H1 (cell line): ENCODE data around the gene DUSP2. TPM values are rescaled to one million over a fixed set of nuclear protein-coding genes. Genes with fewer than 3 reads are reported as not detected.

Experiments used
- ATF3 ChIP-seq: IDR thresholded peaks from 2 replicates; pipeline ENCODE4 v1.6.1; 2011; ENCODE audit warnings: low read depth, mild to moderate bottlenecking, low read length; ENCODE audit not compliant: insufficient read depth
- CHD7 ChIP-seq: fragments of 300-600 bp; sonication (generic); IDR thresholded peaks from 2 replicates; pipeline ENCODE4 v1.7.1; 2012; ENCODE audit warnings: low read length, moderate library complexity, mild to moderate bottlenecking, inconsistent platforms; ENCODE audit not compliant: insufficient replicate concordance
- EZH2 ChIP-seq: fragments of 200-600 bp; sonication (generic); IDR thresholded peaks from 2 replicates; pipeline ENCODE4 v1.7.1; 2012; ENCODE audit warnings: low read depth, mild to moderate bottlenecking, moderate library complexity, low read length, inconsistent platforms; ENCODE audit not compliant: severe bottlenecking
- GTF2F1 ChIP-seq: IDR thresholded peaks from 2 replicates; pipeline ENCODE4 v1.6.1; 2012; ENCODE audit warnings: low read depth, low read length, improper control_type of control experiment, borderline replicate concordance
- JUND ChIP-seq: IDR thresholded peaks from 2 replicates; pipeline ENCODE4 v1.6.1; 2011; ENCODE audit warnings: mild to moderate bottlenecking, improper control_type of control experiment, low read length
- KDM1A ChIP-seq: fragments of 200-600, 300-600 bp; sonication (generic); IDR thresholded peaks from 2 replicates; pipeline ENCODE4 v1.7.1; 2016; ENCODE audit warnings: mild to moderate bottlenecking, low read length, borderline replicate concordance
- NANOG ChIP-seq: IDR thresholded peaks from 2 replicates; pipeline ENCODE4 v1.6.1; 2011; ENCODE audit warnings: low read length, low read depth, mild to moderate bottlenecking, inconsistent platforms; ENCODE audit not compliant: insufficient read depth, poor library complexity, severe bottlenecking
- POLR2A ChIP-seq, 2 experiments: IDR thresholded peaks; 1 replicate in 1 of 2; 2 replicates in 1 of 2; pipeline ENCODE4 v1.6.1; 2011; ENCODE audit warnings: low read depth in 2 of 2, low read length in 2 of 2, mild to moderate bottlenecking in 2 of 2; ENCODE audit errors: control extremely low read depth in 1 of 2
- RXRA ChIP-seq: IDR thresholded peaks from 2 replicates; pipeline ENCODE4 v1.6.1; 2011; ENCODE audit warnings: low read depth, mild to moderate bottlenecking, low read length, moderate library complexity; ENCODE audit not compliant: insufficient read depth
- TBP ChIP-seq: IDR thresholded peaks from 2 replicates; pipeline ENCODE4 v1.6.1; 2011; ENCODE audit warnings: low read depth, low read length, improper control_type of control experiment
- polyA plus RNA-seq, 7 experiments: library from polyadenylated mRNA; depleted of rRNA in 3 of 7; stranded (reverse) in 5 of 7; unstranded in 2 of 7; fragments of >200 nt in 5 of 7; fragments of 200-250 nt in 2 of 7; gene quantifications; 1 replicate in 5 of 7; 2 replicates in 1 of 7; 4 replicates in 1 of 7; pipeline versions ENCODE4 v1.2.1 to v1.2.3, GENCODE V29; 2011 to 2013; ENCODE audit warnings: missing spikeins in 2 of 7, mixed read lengths in 2 of 7
- total RNA-seq: library from RNA; stranded (reverse); fragmentation: NEBNext Ultra II Directional; extraction: Animal tissue kit (Norgen Biotek cat#: 25700); gene quantifications from 2 replicates; pipeline ENCODE4 v1.2.1, GENCODE V29; 2021

DUSP2 gene
- total and polyA plus RNA-seq, 2 of the 8 experiments (the other 6 are each of a cell fraction or from before 2014, with no cell fraction given): 10.1 to 10.4 TPM

GRCh38 chr2:96123936-96124335 is 21.3 kb downstream of the DUSP2 start (continued):
- TF ChIP-seq CHD7 (no peak), POLR2A (IDR thresholded peaks at IDR 0.05; ENCODE audit: control extremely low read depth in 1 of 2, low read depth in 2 of 2, low read length in 2 of 2) (no peak), RXRA (no peak), GTF2F1 (no peak), NANOG (no peak), JUND (no peak), KDM1A (no peak), ATF3 (no peak), TBP (no peak), EZH2 (no peak)
